Amniotic epithelial cell (primary cell): ENCODE data around the gene GRWD1.
"Not testable (repeated sequence)": the region's sequence is repeated elsewhere in the genome, so short reads cannot be mapped to it uniquely, and the experiment has no call there.

Source experiments
- DNase-seq: peaks from one replicate; pipeline ENCODE4 v3.0.0-alpha.2; 2010; ENCODE audit warnings: low read depth

GRWD1 gene

GRCh38 chr19:48479686-48480085 is 33.9 kb downstream of the GRWD1 start:
- no peak for DNase-seq

GRCh38 chr19:48480183-48480557 is 34.4 kb downstream of the GRWD1 start:
- no peak for DNase-seq

- peak; percentile 74 for DNase-seq
Observed at GRCh38 chr19:48480558-48481500, 35.0 kb downstream of the GRWD1 start.

- no peak for DNase-seq
Observed at GRCh38 chr19:48481846-48482639, 36.3 kb downstream of the GRWD1 start.

GRCh38 chr19:48483301-48483700 is 37.5 kb downstream of the GRWD1 start:
- no peak for DNase-seq

GRCh38 chr19:48484247-48484893 is 38.6 kb downstream of the GRWD1 start:
- DNase-seq: no peak

- DNase-seq: no peak
Observed at GRCh38 chr19:48484931-48485612, 39.3 kb downstream of the GRWD1 start.

GRCh38 chr19:48486706-48487105 is 40.9 kb downstream of the GRWD1 start:
- not testable (repeated sequence) for DNase-seq

- no peak for DNase-seq
Observed at GRCh38 chr19:48487544-48487943, 41.8 kb downstream of the GRWD1 start.

- DNase-seq: peak; percentile 51
Observed at GRCh38 chr19:48487948-48488347, 42.2 kb downstream of the GRWD1 start.

GRCh38 chr19:48488478-48488877 is 42.7 kb downstream of the GRWD1 start:
- DNase-seq: not testable (repeated sequence)

GRCh38 chr19:48489608-48490216 is 43.9 kb downstream of the GRWD1 start:
- no peak for DNase-seq

GRCh38 chr19:48490981-48491792 is 45.4 kb downstream of the GRWD1 start:
- no peak for DNase-seq

- DNase-seq: no peak
Observed at GRCh38 chr19:48491793-48492123, 46.0 kb downstream of the GRWD1 start.

- DNase-seq: peak; percentile 98
Observed at GRCh38 chr19:48492925-48493717, 47.3 kb downstream of the GRWD1 start.

- no peak for DNase-seq
Observed at GRCh38 chr19:48493718-48494401, 48.1 kb downstream of the GRWD1 start.

GRCh38 chr19:48495396-48495795 is 49.6 kb downstream of the GRWD1 start:
- DNase-seq: no peak

GRCh38 chr19:48496959-48497727 is 51.4 kb downstream of the GRWD1 start:
- no peak for DNase-seq
